Tibial nerve (tissue), 4 donors: ENCODE results near the gene PDE8B.

Source experiments
- EP300 ChIP-seq, 2 donors: sonication (generic); formaldehyde crosslinking; IDR thresholded peaks; one replicate each; pipeline ENCODE4 v1.6.1; 2017; ENCODE audit warnings: antibody characterized with exemption in 2 of 2, mild to moderate bottlenecking in 1 of 2
- POLR2A ChIP-seq, 2 donors: fragments of 450-650 bp; IDR thresholded peaks; one replicate each; pipeline ENCODE4 v1.6.1; 2017; ENCODE audit warnings: antibody characterized with exemption in 2 of 2, mild to moderate bottlenecking in 2 of 2, moderate library complexity in 2 of 2
- TF ChIP-seq, protein P1 (sequence below), 5 experiments: fragments of 200-600 bp in 3 of 5; fragments of 450-650 bp in 2 of 5; sonication (generic) in 3 of 5; IDR thresholded peaks; one replicate each; pipeline ENCODE4 v1.5.1; 2016 to 2019; ENCODE audit warnings: antibody characterized with exemption in 5 of 5, mild to moderate bottlenecking in 3 of 5, moderate library complexity in 2 of 5

GRCh38 chr5:77420940-77421339, 210.5 kb downstream of the PDE8B start:
- TF ChIP-seq, protein P1, sequence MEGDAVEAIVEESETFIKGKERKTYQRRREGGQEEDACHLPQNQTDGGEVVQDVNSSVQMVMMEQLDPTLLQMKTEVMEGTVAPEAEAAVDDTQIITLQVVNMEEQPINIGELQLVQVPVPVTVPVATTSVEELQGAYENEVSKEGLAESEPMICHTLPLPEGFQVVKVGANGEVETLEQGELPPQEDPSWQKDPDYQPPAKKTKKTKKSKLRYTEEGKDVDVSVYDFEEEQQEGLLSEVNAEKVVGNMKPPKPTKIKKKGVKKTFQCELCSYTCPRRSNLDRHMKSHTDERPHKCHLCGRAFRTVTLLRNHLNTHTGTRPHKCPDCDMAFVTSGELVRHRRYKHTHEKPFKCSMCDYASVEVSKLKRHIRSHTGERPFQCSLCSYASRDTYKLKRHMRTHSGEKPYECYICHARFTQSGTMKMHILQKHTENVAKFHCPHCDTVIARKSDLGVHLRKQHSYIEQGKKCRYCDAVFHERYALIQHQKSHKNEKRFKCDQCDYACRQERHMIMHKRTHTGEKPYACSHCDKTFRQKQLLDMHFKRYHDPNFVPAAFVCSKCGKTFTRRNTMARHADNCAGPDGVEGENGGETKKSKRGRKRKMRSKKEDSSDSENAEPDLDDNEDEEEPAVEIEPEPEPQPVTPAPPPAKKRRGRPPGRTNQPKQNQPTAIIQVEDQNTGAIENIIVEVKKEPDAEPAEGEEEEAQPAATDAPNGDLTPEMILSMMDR (IDR thresholded peaks at IDR 0.05): no peak
- TF ChIP-seq EP300 (IDR thresholded peaks at IDR 0.05): no peak
- no peak for TF ChIP-seq POLR2A (IDR thresholded peaks at IDR 0.05)
